DMS153 (cell line): Measurements from ENCODE around the gene DPP8.
"Not testable (repeated sequence)": the region's sequence is repeated elsewhere in the genome, so short reads cannot be mapped to it uniquely, and the experiment has no call there.

ENCODE experiments used
- DNase-seq: peaks from one replicate; lab custom pipeline; 2025; lab: John Stamatoyannopoulos, UW

Gene DPP8

GRCh38 chr15:65516997-65517865 lies at the start of gene DPP8:
Gene DPP8 (minus strand): TSS chr15:65517689. CDS start chr15:65512553, 5,136 bp downstream.
- DNase-seq = peak; percentile 65

- no peak for DNase-seq
Observed at GRCh38 chr15:65561934-65562333, 44.4 kb upstream of the DPP8 start.

DNA sequence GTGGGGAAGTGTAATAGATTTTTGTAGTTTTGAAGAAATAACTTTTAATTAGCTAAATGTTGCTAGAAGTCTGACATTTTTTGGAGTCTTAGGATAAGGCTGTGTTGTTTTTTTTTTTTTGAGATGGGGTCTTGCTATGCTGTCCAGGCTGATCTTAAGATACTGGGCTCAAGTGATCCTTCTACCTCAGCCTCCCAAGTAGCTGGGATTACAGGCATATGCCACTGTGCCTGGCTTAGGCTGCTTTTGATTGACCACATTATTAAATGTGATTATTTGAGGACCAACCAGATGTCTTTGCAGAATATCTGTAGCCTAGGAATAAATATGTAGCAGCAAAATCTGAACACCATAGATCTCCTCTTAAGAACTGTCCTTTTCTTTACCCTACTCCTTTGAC lies 42.5 kb upstream of the DPP8 start:
- DNase-seq = no peak

- DNase-seq = no peak
Observed at GRCh38 chr15:65558997-65559760, 41.7 kb upstream of the DPP8 start.

GRCh38 chr15:65558336-65558735 lies 40.8 kb upstream of the DPP8 start:
- DNase-seq = no peak

- no peak for DNase-seq
Observed at GRCh38 chr15:65556622-65557021, 39.1 kb upstream of the DPP8 start.

DNA sequence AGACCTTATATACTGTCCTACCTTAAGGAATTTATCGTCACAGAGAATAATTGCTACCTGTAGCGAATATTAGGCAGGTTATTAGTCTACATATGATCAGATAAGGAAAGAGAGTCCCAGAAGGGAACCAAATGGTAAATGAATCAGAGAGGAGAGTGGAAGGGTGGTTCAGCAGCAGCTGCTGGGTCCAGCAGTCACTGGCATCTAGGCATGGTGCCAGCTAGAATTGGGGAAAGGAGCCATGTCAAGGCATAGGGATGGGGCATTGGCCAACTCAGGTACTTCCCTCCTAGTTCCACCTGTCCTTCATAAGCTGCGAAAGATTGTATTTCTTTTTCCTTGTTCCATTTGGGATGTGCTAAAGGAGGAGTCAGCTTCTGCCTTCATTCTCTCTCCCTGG lies 36.2 kb upstream of the DPP8 start:
- no peak for DNase-seq

DNA sequence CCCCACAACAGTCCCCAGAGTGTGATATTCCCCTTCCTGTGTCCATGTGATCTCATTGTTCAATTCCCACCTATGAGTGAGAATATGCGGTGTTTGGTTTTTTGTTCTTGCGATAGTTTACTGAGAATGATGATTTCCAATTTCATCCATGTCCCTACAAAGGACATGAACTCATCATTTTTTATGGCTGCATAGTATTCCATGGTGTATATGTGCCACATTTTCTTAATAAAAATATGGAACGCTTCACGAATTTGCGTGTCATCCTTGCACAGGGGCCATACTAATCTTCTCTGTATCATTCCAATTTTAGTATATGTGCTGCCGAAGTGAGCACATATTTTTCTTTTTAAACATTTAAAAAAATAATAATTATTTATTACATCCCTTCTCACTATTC lies 35.4 kb upstream of the DPP8 start:
- DNase-seq = not testable (repeated sequence)

DNA sequence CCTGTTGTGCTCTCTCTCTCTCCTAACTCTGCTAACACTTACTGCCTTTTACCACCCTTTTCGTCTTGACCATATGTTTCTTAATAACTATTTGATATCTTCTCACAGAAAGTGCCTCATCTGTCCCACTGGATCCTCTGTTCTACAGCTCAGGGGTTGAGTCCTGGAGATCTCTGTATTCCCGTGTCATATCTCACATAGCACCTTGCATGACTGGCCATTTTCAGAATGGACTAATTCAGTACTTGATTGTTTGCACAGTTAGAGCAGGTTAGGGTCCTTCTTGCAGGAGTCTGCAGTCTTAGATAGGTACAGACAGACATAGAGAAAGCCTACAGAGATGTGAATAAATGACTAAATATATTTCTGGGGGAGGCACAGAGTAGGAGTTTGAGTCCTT lies 33.7 kb upstream of the DPP8 start:
- DNase-seq = no peak

- DNase-seq = no peak
Observed at GRCh38 chr15:65550681-65551098, 33.2 kb upstream of the DPP8 start.

- DNase-seq = not testable (repeated sequence)
Observed at GRCh38 chr15:65549288-65549687, 31.8 kb upstream of the DPP8 start.

GRCh38 chr15:65547841-65548240 lies 30.4 kb upstream of the DPP8 start:
- DNase-seq = no peak

DNA sequence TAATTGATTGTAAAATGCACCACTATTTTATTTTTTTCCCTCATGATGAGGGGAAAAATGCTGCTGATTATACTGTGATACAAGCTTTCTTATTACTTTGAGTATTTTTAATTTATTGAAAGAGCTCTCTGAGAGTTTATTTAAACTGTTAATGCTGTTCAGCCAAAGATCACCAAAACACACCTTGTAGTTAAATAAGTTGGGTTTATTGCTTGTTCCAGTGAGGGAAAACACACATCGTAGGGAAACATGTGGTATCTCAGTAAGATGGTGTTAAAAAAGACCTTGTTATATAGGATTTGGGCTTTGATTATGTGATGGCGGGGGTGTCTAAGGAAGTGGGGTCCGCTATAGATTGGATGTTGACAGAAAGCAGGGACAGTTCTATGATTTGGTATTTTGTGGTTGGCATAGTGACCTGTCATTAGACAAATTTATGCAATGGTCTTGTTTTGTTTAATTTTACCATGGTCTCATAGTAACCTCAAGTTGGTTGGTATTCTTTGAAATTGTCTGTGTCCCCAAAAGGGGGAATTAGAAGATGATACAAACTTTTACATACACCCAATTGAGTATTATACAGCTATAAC lies 23.8 kb upstream of the DPP8 start:
- no peak for DNase-seq

DNA sequence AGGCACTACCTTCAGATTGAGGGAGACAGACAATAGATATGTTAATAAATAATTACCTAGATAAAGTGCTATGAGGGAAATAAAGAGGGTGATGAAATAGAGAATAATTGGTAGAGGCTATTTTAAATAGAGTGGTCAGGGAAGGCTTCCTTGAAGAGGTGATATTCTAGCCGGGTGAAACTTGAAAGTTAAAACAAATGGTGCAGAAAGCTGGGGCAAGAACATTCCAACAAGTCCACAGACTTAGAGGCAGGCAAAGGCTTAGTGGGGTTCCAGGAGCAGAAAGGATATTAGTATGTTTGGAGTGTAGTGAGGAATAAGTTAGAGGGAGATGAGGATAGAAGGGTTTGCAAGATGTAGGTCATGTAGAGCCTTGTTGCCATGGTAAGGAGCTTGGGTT lies 22.8 kb upstream of the DPP8 start:
- DNase-seq = no peak

- DNase-seq = no peak
Observed at GRCh38 chr15:65535192-65535591, 17.7 kb upstream of the DPP8 start.

GRCh38 chr15:65533057-65533756 lies 15.7 kb upstream of the DPP8 start:
- DNase-seq = no peak

- no peak for DNase-seq
Observed at GRCh38 chr15:65532738-65533051, 15.2 kb upstream of the DPP8 start.

DNA sequence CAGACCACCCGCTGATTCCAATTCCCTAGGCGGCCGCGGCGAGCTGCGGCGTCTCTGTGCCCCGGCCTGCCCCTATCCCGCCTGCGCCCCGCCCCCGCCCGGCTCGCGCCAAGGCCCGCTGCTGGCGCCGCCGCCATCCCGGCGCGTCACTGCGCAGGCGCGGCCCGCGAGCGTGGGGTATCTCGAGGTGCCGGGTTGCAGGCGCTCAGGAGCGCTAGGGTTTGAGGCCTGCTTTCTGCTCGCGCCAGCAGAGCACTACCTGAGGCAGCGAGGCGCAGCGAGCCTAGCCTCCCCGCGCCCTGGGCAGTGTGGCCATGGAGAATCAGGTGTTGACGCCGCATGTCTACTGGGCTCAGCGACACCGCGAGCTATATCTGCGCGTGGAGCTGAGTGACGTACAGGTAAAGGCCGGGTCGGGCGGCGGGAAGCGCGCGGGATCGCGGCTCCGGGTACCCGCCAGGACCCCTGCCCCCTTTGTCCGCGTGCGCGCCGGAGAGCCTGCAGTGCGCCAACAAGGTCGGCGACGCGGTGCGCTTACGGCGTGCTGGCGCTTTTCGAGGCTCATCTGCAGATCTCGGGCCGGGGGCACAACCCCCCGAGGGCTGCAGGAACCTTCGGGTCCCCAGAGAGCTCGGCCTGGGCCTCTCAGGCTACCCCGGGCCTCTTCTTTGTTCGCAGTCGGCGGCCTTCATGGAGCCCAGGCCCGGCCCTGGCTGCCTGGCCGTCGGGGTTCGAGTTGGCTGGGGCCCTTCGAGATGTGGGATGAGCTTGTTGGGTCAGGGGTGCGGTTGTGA lies 13.0 kb upstream of the DPP8 start, which contains the start of gene HACD3:
HACD3 (plus strand) TSS at position 146 of the 794 bp plus-strand sequence; CDS start at position 315, 169 bp downstream.
- DNase-seq = peak; percentile 43

DNA sequence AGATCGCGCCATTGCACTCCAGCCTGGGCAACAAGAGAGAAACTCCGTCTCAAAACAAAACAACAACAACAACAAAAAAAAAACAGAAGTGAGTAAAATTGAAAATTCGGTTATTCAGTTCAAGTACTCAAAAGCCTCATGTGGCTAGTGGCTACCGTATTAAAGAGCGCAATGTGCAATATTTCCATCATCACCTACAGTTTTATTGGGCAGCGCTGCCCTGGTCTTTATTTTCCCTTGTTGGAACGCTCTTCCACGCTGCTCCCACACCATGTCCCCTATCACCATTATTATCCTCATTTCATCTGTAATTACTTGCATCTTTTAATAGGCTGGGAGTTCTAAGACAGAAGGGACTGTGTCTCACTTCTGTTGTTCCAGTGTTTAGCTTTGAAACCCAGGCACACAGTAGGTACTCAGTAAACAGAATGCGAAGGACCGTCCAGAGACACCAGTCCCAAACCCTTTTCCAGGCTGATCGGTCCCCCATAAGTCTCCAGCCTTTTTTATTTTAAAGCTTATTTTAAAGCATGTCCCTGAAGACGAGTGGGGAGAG lies 12.4 kb upstream of the DPP8 start:
- DNase-seq = no peak

GRCh38 chr15:65528461-65529060 lies 11.1 kb upstream of the DPP8 start:
- no peak for DNase-seq

DNA sequence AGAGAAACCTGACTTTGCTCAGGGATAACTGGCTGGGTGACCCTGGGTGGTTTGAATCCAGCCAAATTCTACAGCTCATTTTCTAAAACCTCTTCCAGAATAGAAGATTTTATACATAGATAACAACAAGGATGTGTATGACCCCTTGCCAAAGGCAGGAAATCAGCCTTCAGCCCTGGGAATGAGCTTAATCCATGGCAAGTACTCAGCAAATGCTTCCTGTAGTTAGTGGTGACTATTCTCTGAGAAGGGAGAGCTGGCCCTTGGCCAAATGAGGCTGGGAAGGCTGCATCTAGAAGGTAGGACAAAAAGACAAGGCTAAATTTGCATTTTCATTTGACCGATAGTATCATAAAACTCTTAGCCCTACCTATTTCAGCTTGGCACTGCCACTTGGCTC lies 8.1 kb upstream of the DPP8 start:
- DNase-seq = peak; percentile 5
